Stimulated activated naive CD8-positive, alpha-beta T cell treated with anti-CD3 and anti-CD28 coated beads, Interleukin-15, Interleukin-2, amounts not matched to agents 100 U/mL and 50 U/mL, for 24 hours (primary cell): Measurements from ENCODE around the gene ELP2.
"Not testable (repeated sequence)": the region's sequence is repeated elsewhere in the genome, so short reads cannot be mapped to it uniquely, and the experiment has no call there.

Experiments used
- ATAC-seq: fragments of 150-1000 bp; cut with Tn5 transposase; one replicate; pipeline ENCODE4 v1.10.0; 2021
- DNase-seq: peaks from one replicate; pipeline ENCODE4 v3.0.0; 2021

ELP2 gene

DNA sequence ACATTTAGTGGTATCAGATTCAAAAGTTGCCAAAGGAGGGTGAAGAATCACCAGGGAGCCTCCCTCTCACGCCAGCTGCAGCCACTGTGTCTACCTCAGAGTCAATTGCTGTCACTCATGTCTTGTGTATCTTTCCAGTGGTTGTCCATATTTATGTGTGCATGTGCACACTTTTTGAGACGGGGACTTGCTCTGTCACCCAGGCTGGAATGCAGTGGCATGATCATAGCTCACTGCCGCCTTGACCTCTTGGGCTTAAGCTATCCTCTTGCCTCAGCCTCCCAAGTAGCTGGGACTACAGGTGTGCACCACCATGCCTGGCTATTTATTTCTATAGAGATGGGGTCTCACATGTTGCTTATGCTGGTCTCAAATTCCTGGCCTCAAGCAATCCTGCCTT lies 61.6 kb downstream of the ELP2 start:
- DNase-seq (no peak), ATAC-seq (no peak)

GRCh38 chr18:36191711-36192110 lies 62.0 kb downstream of the ELP2 start:
- ATAC-seq: no peak

DNA sequence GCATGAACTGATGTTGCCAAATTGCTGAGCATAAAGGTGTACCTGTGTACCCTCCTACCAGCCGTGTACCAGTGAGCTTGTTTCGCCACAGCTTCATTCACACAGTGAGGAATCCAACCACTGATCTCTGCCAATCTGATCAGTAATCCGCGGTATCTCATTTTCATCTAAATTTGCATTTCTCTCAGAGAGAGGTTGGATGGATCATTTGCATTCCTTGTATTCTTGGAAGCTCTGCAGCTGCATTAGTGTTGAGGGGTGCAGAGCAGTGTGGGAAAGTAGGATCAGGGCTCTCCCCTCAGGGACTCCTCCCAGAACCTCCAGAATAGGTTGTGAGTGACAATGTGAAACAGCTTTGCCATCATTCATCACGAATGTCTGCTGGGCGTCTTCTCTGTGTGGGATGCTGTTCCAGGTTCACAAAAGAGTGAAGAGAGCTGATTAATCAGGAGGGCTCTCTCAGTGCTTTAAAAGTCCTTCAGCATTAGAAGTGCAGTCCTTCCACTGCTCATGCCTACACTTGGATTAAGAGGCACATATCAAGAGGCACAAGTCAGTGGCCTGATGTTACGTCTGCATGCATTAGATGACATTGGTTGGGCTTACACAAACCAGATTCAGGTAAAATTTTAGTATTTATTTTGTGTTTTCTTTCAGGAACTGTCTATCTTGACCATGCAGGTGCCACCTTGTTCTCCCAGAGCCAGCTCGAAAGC lies 65.1 kb downstream of the ELP2 start:
- ATAC-seq (no peak), DNase-seq (no peak)

More at GRCh38 chr18:36191711-36192110, 62.0 kb downstream of the ELP2 start:
- DNase-seq: no peak

GRCh38 chr18:36195427-36196122 lies 65.9 kb downstream of the ELP2 start:
- ATAC-seq (no peak), DNase-seq (no peak)

DNA sequence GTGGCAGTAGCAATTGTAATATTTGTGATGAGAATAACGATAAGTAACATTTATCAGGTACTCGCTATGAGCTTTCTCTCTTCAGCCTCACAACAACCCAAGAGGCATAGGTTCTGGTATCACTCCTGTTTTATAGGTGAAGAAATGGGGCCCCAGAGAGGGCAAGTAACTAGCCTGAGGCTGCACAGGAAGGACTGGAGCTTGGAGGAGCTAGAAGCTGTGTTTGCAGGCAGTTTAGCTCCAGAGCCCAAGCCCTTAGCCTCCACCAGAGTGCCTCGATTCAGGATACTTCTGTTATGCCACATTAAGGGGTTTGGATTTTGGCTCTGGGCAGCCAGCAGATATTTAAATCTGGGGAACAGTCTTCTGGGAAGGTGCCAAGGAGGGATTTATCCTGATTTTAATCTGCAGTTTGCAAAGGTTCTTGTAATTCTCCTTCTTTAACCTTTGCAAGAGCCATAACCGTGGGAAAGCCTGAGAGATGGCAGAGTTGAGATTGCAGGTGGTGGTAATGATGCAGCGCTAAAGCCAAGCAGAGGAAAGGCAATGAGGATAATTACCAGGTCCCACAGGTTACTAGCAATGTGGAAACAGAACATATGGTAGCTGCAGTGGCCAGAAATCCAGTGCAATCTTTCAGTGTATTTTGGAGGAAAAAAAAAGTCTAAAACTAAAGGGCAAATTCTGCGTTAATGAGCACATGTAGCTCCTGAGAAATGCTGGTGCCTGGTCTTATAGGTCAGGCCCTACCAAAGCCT lies 66.7 kb downstream of the ELP2 start:
- DNase-seq (no peak), ATAC-seq (no peak)

DNA sequence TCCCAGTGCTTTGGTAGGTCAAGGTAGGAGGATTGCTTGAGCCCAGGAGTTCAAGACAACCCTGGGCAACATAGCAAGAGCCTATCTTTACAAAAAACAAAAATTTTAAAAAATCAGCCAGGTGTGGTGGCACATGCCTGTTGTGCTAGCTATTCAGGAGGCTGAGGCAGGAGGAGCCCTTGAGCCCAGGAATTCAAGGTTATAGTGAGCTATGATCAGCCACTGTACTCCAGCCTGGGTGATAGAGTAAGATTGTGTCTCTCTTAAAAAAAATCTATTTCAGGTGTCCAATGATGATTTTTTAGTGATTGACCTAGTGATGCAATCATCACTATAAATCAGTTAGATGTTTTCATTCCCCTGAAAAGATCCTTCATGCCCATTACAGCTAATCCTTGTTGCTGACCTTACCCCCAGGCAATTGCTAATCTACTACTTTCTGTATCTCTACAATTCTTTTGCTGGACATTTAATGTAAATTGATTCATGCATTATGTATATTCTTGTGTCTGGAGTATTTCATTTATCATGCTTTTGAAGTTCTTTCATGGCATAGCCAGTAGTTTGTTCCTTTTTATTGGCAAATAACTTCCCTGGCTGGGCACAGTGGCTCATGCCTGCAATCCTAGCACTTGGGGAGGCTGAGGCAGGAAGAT lies 67.9 kb downstream of the ELP2 start:
- DNase-seq (no peak), ATAC-seq (no peak)

GRCh38 chr18:36199691-36200295 lies 70.1 kb downstream of the ELP2 start:
- ATAC-seq: no peak
- no peak for DNase-seq

- DNase-seq: no peak
- no peak for ATAC-seq
Measured at GRCh38 chr18:36200354-36200771, 70.7 kb downstream of the ELP2 start.

DNA sequence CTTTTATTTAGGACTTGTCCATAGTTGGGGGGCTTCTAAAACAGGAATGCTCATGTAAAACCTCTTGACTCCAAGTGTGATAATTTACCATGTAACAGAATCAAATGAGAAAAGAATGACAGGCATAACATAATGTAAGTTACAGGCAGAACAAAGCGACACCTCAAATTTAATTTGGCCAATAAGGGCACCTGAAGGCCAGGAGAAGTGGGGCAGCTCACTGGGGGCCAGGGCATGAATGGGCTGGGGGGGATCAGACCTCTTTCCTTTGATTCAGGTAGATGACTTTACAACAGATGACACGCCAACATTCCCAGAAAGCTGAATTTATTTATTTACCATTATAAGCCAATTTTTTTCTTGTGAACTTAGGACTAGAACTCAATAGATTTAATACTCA lies 72.1 kb downstream of the ELP2 start:
- no peak for DNase-seq

DNA sequence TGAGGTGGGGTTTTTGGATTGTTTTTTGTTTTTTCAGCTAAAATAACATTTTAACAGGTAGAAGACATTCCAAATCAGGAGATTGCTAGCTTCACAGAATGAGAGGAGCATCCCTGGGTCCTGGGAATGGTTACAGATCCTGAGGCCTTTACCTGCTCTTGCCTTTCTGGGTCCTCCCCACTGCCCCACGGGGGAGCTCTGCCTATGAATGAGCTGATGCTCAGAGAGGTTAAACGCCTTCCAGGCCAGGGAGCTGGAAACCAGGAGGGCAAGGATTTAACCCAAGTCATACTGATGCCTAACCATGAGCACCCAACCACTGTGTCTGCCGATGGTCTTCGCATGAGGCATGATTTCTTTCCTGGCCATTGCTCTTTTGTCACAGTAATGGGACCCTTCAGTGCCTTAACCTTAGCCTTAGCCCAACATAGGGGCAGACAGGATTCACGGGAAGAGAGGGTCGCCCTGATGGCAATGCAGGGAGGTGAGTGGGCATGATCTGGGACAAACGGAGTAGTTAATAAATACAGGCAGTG lies 73.7 kb downstream of the ELP2 start:
- no peak for DNase-seq
- ATAC-seq: no peak

More for the DNA sequence above, 72.1 kb downstream of the ELP2 start:
- ATAC-seq: no peak

DNA sequence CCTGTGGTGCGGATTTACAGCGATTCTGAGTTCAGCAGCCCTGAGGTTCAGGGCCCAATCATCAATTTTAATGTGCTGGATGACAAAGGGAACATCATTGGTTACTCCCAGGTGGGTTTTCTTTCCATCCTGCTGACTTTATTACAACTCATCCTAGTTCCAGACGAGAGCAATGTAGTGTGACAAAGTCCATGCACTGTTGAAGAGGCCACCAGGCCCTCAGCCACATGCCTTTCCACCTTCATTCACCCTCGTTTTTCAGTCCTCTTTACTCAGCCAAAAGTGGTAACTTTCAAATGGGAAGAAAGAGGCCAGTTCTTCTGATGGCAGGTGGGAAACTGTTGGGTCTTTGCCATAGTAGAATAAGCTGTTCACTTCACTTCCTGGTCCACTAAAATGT lies 75.5 kb downstream of the ELP2 start:
- DNase-seq: no peak
- ATAC-seq: no peak

- DNase-seq (no peak), ATAC-seq (no peak)
Measured at GRCh38 chr18:36207303-36207702, 77.6 kb downstream of the ELP2 start.

- not testable (repeated sequence) for DNase-seq, ATAC-seq
Measured at GRCh38 chr18:36207969-36208368, 78.3 kb downstream of the ELP2 start.

- DNase-seq (no peak), ATAC-seq (no peak)
Measured at GRCh38 chr18:36211612-36212065, 81.9 kb downstream of the ELP2 start.

DNA sequence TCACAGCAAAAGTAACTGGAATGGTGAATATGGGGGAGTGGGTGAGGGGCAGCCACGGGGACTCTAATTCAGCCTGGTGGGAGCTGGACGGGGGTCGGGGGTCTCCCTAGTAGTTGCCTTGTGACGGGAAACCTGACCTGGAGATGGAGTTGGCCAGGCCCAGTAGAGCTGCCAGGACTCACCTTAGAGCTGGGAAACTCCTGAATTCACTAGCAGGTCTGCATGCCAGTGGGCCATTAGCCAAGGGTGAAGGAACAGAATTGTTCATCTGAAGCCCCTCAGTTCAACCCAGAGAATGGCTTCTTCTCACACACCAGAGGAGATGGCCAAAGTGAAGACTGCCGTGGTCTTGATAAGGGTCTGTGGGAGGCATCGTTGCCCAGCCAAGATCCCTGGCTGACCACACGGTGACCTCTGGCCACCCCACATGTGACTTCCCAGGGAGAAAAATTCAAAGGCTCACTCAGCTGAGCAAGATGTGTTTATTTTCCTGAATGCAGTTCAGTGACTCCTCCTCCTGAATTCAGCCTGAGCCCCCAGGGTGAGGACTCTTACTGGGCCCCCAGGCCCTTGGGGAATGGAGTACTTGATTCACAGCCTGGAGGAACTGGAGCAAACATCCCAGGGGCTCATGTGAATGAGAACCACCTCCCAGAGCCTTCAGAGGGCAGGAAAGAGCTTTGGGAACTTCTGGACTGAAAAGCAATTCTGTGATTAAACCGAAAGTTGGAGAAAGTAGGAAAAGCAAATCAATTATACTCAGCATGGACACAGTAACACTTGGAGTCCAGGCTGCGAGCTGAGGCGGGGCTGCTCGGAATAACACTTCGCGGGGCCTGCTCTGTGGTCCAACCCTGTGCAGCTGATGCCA lies 82.8 kb downstream of the ELP2 start:
- DNase-seq: no peak
- ATAC-seq: no peak

DNA sequence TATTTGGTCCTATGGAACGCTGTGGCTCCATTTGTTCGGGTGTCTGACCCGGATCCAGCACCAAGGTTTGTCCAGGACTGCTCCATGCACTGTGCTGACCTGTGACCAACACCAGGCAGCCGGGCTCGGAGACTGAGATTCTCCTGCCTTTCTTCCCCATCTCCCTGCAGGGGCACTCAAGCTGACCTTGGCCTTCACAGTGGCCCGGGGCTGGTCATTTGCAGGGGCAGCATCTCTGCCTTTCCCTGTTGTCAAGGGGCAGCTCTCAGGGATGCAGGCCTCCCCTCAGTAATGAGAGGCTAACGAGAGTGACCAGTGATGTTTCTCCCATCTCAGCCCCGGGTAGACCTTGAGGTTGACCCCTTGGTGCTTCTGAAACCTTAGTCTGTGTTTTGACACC lies 85.1 kb downstream of the ELP2 start:
- ATAC-seq (no peak), DNase-seq (no peak)

- no peak for DNase-seq
- ATAC-seq: no peak
Measured at GRCh38 chr18:36215577-36215976, 85.9 kb downstream of the ELP2 start.

- no peak for DNase-seq
- ATAC-seq: no peak
Measured at GRCh38 chr18:36217348-36217747, 87.6 kb downstream of the ELP2 start.

DNA sequence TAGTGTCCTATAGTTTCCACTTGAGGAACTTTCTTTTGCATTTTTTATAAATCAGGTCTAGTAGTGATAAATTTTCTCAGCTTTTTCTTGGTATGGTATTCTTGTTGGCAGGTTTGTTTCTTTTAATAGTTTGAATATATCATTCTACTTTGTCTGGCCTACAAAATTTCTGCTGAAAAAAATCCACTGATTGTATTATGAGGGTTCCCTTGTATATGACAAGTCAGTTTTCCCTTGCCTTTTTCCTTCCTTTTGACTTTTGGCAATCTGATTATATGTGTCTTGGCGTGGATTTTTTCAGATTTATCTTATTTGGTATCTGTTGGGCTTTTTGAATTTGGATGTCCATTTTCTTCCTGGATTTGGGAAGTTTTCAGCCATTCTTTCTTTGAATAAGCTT lies 99.5 kb downstream of the ELP2 start:
- ATAC-seq (no peak), DNase-seq (no peak)
